IPS-20b (cell line): Measurements from ENCODE around the gene CLSTN2.

ENCODE experiments used
- H3K27ac ChIP-seq: one replicate; pipeline ENCODE4 v1.5.1; 2013; ENCODE audit warnings: low read length
- H3K27me3 ChIP-seq: 2 replicates; pipeline ENCODE4 v1.6.1; 2013; ENCODE audit warnings: mild to moderate bottlenecking, low read length, inconsistent platforms; ENCODE audit not compliant: insufficient read depth
- H3K36me3 ChIP-seq: 2 replicates; pipeline ENCODE4 v1.6.1; 2013; ENCODE audit warnings: low read depth, mild to moderate bottlenecking, inconsistent platforms, low read length, moderate library complexity; ENCODE audit not compliant: insufficient read depth
- H3K4me1 ChIP-seq: 2 replicates; pipeline ENCODE4 v1.6.1; 2013; ENCODE audit warnings: mild to moderate bottlenecking, control low read depth, inconsistent platforms, low read length, moderate library complexity; ENCODE audit not compliant: insufficient read depth
- H3K4me3 ChIP-seq: 2 replicates; pipeline ENCODE4 v1.5.1; 2013; ENCODE audit warnings: mild to moderate bottlenecking, low read length, inconsistent platforms
- H3K9ac ChIP-seq: 2 replicates; pipeline ENCODE4 v1.6.1; 2013; ENCODE audit warnings: low read depth, mild to moderate bottlenecking, inconsistent platforms, low read length, moderate library complexity
- H3K9me3 ChIP-seq: 2 replicates; pipeline ENCODE4 v1.6.1; 2013; ENCODE audit warnings: mild to moderate bottlenecking, low read depth, low read length, inconsistent platforms; ENCODE audit not compliant: insufficient read depth

Gene CLSTN2

DNA sequence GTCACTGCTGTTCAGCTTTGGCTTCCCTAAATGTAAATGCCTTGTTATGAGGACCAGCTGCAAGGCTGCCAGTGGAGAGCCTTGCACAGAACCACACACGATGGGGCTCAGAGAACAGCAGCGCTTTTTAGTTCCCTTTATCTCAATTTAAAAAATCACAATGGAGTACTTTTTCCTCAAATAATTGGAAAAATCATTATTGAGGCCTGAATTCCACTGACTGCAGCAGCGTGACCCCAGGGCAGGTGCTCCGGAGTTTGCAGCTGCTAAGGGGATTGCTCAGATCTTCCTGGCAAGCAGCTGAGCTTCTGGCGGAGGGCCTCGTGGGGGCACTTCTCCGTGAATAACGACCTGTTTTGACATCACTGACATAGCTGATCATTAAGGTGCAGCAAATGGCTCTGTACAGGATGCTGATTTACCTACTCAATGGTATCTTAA, 497.3 kb downstream of the CLSTN2 start:
- Histone ChIP-seq H3K4me3 (no peak overlapping the region), H3K27ac (no peak overlapping the region), H3K36me3 (no peaks in the 10 kb centered on the region), H3K9ac (no peak overlapping the region), H3K4me1 (0 out of 2 replicates have a peak, but pooled peaks cover 2% of the 10 kb centered on the region), H3K9me3 (no peaks in the 10 kb centered on the region), H3K27me3 (no peaks in the 10 kb centered on the region)

DNA sequence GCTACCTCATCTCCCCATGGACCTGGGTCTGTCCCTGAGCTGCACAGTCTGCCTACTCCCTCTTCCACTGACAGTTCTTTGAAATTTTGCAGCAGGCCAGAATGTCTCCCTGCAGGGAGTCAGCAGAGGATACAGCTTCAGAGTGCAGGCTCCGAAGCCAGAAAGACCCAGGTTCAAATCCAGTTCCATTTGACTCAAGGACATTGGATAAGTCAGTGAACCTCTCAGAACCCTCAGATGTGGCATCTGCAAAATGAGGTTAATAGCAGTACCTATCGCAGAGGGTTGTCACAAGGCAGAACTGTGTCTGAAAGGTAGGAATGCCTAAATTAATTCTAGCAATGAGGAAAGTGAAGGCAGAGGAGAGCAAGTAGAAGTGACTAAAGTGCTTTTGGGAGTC, 498.4 kb downstream of the CLSTN2 start:
- Histone ChIP-seq H3K36me3 (no peaks in the 10 kb centered on the region), H3K9ac (no peak overlapping the region), H3K9me3 (no peaks in the 10 kb centered on the region), H3K4me3 (no peak overlapping the region), H3K27ac (no peak overlapping the region), H3K27me3 (no peaks in the 10 kb centered on the region), H3K4me1 (0 out of 2 replicates have a peak, but pooled peaks cover 2% of the 10 kb centered on the region)

DNA sequence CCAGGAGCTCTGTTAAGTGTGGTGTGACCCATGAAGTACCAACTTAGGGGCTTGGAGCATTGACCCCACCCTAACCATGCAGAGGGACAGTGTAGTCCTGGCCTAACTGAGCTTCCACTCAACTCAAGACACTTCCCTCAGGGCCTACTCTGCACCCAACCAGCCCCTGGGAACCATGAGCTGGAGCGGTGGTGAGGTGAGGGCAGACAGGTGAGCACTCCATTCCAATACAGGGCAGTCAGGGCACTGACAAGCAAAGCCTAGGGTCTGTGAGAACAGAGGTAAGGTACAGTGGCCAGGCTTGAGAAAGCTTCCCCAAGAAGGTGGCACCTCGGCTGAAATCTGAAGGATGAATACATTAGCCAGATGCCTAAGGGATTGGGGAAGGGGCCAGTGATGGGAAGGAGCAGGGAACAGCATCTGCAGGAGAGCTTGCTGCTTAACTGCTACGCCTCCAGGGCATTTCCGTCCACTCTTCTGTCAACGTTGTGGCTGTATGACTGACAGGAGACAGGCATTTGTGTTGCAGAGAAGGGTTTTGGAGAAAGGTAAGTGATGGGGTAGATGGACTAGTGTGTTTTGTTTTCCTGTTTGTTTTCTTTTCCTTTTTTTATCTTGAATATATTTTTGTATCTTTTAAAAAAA, 499.4 kb downstream of the CLSTN2 start:
- H3K4me3 ChIP-seq = no peak overlapping the region
- H3K9ac ChIP-seq = no peak overlapping the region
- no peaks in the 10 kb centered on the region for H3K9me3 ChIP-seq
- H3K36me3 ChIP-seq = no peaks in the 10 kb centered on the region
- H3K27ac ChIP-seq = no peak overlapping the region
- no peaks in the 10 kb centered on the region for H3K27me3 ChIP-seq
- no peaks in the 10 kb centered on the region for H3K4me1 ChIP-seq

DNA sequence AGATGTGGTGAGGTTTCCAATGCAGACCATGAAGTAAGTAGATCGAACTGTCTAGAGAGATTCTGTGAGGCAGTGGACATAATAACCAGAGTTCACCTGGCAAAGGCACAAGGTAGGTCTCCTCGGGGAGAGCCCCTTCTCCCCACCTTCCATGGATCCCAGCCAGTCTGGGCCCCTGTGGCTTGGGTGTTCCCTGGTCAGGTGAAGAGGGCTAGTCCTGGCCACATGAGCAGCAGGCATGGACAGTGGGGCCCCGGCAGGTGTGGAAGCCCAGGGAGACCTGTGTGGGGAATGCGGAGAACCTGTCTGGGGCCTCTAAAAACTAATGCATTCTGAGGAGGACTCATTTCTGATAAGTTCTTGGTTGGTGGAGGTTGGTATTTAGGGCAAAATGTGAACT, 501.4 kb downstream of the CLSTN2 start:
- Histone ChIP-seq H3K36me3 (no peaks in the 10 kb centered on the region), H3K4me3 (no peak overlapping the region), H3K9ac (no peak overlapping the region), H3K9me3 (no peaks in the 10 kb centered on the region), H3K4me1 (no peaks in the 10 kb centered on the region), H3K27me3 (no peaks in the 10 kb centered on the region), H3K27ac (no peak overlapping the region)

DNA sequence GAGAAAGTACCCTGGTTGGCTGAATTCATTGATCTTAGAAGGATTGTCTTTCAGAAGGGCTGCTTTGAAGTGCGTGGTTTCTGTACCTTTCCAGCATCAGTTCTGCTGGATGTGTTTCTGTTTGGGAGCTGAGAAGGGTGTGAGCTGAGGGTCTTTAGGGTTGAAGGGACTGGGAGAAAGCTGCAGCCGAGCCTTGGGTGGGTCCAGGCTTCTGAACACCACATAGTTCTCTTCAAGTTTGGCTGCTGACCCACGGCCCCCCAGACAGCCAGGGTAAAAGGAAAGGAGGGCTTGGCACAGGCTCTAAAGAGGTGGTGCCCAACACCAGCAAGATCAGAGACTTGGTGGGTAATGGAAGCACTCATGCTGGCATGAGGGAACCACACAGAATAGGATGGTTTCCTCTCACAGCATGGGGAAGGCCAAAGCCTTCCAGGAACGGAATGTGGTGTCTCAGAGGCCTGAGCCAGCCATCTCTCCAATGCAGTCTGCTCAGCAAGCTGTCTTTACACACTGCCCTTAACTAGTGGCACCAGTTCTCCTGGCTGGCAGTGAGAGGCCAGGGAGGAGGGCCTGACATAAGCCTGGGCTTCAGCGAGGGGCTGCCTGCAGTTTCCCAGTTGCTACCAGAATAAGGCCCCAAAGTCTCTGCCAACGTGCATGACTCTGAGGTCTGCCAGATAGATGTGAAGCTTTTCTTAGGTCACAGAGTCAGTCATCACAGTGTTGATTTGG, 503.9 kb downstream of the CLSTN2 start:
- no peak overlapping the region for H3K27ac ChIP-seq
- no peaks in the 10 kb centered on the region for H3K4me1 ChIP-seq
- H3K4me3 ChIP-seq = no peak overlapping the region
- no peaks in the 10 kb centered on the region for H3K27me3 ChIP-seq
- H3K9me3 ChIP-seq = no peaks in the 10 kb centered on the region
- no peak overlapping the region for H3K9ac ChIP-seq
- no peaks in the 10 kb centered on the region for H3K36me3 ChIP-seq

DNA sequence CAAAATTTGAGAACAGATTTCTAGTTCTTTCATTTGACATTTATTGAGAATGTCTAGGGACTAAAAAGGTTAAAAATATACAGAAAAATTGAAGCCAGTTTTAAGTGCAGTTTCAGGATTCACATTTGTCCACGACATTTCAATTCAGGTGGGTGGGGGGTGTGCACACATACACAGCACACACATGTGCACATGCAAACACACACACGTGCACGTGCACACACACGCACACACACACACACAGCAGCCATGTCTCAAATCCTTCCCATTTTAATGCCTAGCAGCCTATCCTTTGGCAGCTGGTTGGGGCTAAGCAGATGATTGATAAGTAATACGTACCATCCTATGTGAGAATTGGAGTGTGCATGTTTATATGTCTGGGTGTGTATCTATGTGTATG, 504.5 kb downstream of the CLSTN2 start:
- no peak overlapping the region for H3K27ac ChIP-seq
- H3K27me3 ChIP-seq = no peaks in the 10 kb centered on the region
- H3K4me3 ChIP-seq = no peak overlapping the region
- H3K36me3 ChIP-seq = no peaks in the 10 kb centered on the region
- H3K9ac ChIP-seq = no peak overlapping the region
- no peaks in the 10 kb centered on the region for H3K9me3 ChIP-seq
- H3K4me1 ChIP-seq = no peaks in the 10 kb centered on the region

DNA sequence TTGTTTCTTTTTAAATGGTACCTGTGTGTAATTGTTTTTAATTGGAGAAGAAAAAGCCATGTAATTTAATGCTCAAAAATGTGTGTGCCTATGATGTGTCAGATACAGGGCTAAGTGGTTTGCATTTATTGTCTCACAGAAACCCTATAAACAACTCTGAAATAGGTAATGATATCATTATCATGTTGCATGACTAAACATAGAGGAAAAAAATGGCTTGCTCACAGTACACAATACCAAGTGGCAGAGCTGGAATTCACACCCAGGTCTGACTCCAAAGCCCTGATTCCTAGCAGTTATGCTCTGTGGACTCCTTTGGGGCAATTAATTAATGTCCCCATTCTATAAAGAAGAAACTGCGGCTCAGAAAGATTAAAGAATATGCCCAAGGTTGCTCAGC, 505.5 kb downstream of the CLSTN2 start:
- Histone ChIP-seq H3K9me3 (no peaks in the 10 kb centered on the region), H3K4me3 (no peak overlapping the region), H3K4me1 (no peaks in the 10 kb centered on the region), H3K27me3 (no peaks in the 10 kb centered on the region), H3K9ac (no peak overlapping the region), H3K27ac (no peak overlapping the region), H3K36me3 (no peaks in the 10 kb centered on the region)

DNA sequence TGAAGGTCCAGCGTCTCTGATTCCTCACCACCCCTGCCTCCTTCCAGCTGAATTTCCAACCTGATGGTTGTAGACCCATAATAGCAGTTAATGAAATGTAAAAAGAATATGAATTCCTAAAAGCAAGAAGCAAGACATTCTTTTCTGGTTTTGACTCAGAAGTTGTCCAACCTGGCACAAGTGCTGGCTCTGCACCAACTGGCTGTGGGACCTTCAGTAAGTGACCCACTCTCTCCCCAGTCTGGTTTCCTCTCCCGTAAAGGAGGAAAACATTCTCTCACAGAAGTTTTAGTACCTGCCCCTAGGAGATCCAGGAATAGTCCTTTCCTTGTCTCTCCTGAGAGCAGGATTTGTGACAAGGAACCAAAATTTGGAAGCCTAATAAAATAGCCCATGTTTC, 506.0 kb downstream of the CLSTN2 start:
- H3K9me3 ChIP-seq = no peaks in the 10 kb centered on the region
- H3K27ac ChIP-seq = no peak overlapping the region
- no peak overlapping the region for H3K4me3 ChIP-seq
- H3K4me1 ChIP-seq = no peaks in the 10 kb centered on the region
- H3K9ac ChIP-seq = no peak overlapping the region
- H3K36me3 ChIP-seq = no peaks in the 10 kb centered on the region
- no peaks in the 10 kb centered on the region for H3K27me3 ChIP-seq

DNA sequence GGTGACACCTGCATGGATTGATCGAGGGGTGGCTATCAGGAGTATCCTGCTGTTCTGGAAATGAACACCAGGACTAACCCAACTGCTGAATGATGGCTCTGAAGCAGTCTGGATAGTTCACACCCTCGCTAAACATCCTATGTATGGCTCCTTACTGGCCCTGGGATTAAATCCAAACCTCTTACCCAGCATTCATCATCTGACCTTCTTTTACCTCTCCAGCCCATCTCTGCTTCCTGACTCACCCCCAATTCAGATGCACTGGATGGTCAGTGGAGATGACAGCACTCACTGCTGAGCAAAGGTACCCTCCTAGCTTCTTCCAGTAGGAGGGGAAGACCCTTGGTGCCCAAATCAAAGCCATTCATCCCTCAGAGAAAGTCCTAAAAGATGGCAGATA, 507.6 kb downstream of the CLSTN2 start:
- Histone ChIP-seq H3K9ac (no peak overlapping the region), H3K27ac (no peak overlapping the region), H3K4me3 (no peak overlapping the region), H3K27me3 (no peaks in the 10 kb centered on the region), H3K4me1 (no peaks in the 10 kb centered on the region), H3K9me3 (no peaks in the 10 kb centered on the region), H3K36me3 (no peaks in the 10 kb centered on the region)

DNA sequence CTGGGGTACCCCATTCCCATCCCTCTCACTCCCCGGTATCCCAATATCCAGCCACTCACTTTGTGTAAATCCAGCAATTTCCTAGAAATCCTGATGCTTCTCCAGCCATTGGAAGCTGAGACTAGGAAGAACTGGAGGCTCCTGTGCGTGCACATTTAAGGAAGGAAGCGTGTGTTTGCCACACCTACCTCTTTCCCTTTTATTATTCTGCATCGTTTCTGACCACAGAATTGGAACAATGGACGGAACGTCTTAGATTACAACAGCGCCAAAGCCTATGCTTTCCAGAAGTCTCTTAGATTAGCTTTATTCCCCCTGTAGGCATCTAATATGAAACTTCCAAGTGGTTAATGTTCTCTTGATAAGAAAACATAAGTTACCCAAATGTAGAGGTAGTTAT, 508.1 kb downstream of the CLSTN2 start:
- Histone ChIP-seq H3K9ac (no peak overlapping the region), H3K36me3 (no peaks in the 10 kb centered on the region), H3K4me3 (no peak overlapping the region), H3K27me3 (no peaks in the 10 kb centered on the region), H3K9me3 (no peaks in the 10 kb centered on the region), H3K27ac (no peak overlapping the region), H3K4me1 (no peaks in the 10 kb centered on the region)

DNA sequence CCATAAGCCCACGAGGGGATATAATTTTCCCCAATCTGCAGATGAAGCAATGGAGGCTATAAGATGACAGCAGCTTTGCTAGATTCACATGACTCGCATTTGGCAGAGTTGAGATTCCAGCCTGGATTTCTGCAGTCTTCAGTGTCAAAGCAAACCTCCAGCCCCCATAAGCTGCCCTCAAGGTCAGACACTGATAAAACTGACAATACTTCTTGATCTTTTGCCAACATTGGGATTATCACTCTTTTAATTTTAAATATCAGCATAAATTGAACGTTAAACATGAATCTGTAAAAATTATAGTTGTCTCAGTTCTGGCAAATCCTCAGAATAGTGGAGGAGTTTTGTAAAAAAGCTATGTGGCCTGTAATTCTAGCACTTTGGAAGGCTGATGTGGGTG, 508.8 kb downstream of the CLSTN2 start:
- no peaks in the 10 kb centered on the region for H3K9me3 ChIP-seq
- H3K4me1 ChIP-seq = no peaks in the 10 kb centered on the region
- H3K27ac ChIP-seq = no peak overlapping the region
- H3K4me3 ChIP-seq = no peak overlapping the region
- H3K27me3 ChIP-seq = no peaks in the 10 kb centered on the region
- no peaks in the 10 kb centered on the region for H3K36me3 ChIP-seq
- H3K9ac ChIP-seq = no peak overlapping the region

DNA sequence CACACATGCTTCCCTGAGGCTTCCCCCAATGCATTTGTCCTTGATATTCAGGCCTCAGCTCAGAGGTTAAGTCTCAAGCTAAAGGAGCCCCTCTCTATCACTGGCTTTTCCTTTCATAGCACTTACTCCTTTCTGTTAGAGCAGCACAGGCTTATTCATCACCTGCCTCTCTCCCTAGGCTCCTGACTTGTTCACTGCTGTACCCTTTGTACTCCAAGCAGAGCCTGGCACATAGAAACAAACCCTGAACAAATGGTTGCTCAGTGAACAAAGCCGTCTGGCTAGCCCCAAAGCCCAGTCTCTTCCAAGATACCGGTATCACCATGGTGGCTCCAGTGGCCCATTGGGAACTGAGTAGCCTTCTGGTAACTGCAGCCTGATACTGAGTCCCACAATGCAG, 511.7 kb downstream of the CLSTN2 start:
- no peaks in the 10 kb centered on the region for H3K9me3 ChIP-seq
- no peaks in the 10 kb centered on the region for H3K27me3 ChIP-seq
- H3K4me1 ChIP-seq = no peaks in the 10 kb centered on the region
- no peak overlapping the region for H3K4me3 ChIP-seq
- no peak overlapping the region for H3K9ac ChIP-seq
- no peak overlapping the region for H3K27ac ChIP-seq
- no peaks in the 10 kb centered on the region for H3K36me3 ChIP-seq
